GM20000 (cell line): ENCODE data around the gene XPR1.
"Not testable (repeated sequence)": the region's sequence is repeated elsewhere in the genome, so short reads cannot be mapped to it uniquely, and the experiment has no call there.

Experiments used
- DNase-seq: peaks from one replicate; pipeline ENCODE4 v3.0.0; 2012; ENCODE audit warnings: low spot score
- CTCF ChIP-seq: IDR thresholded peaks from 2 replicates; pipeline ENCODE4 v1.5.1; 2012; ENCODE audit warnings: mild to moderate bottlenecking, control low read depth; ENCODE audit errors: extremely low read depth, missing control alignments

XPR1 gene

GRCh38 chr1:180786624-180787023, 154.8 kb downstream of the XPR1 start:
- no peak for DNase-seq
- no peak for TF ChIP-seq CTCF

- no peak for TF ChIP-seq CTCF
- DNase-seq = no peak
These were observed 155.9 kb downstream of the XPR1 start for GRCh38 chr1:180787628-180788307.

- no peak for TF ChIP-seq CTCF
- DNase-seq = no peak
These were observed 157.6 kb downstream of the XPR1 start for GRCh38 chr1:180789460-180789859.

GRCh38 chr1:180791152-180791551, 159.3 kb downstream of the XPR1 start:
- not testable (repeated sequence) for DNase-seq

- no peak for TF ChIP-seq CTCF
- DNase-seq = no peak
These were observed 160.0 kb downstream of the XPR1 start for GRCh38 chr1:180791806-180792205.

GRCh38 chr1:180793451-180793850, 161.6 kb downstream of the XPR1 start:
- TF ChIP-seq CTCF = no peak
- no peak for DNase-seq

- no peak for TF ChIP-seq CTCF
- no peak for DNase-seq
These were observed 165.2 kb downstream of the XPR1 start for GRCh38 chr1:180796897-180797640.

- no peak for DNase-seq
- TF ChIP-seq CTCF = no peak
These were observed 169.1 kb downstream of the XPR1 start for GRCh38 chr1:180800945-180801344.
